H7 (cell line): ENCODE data around the gene KCNIP4. TPM values are rescaled to one million over a fixed set of nuclear protein-coding genes. Genes with fewer than 3 reads are reported as not detected.

Experiments used
- DNase-seq: peaks from one replicate; pipeline ENCODE4 v3.0.0; 2012
- H3K27me3 ChIP-seq: 2 replicates; pipeline ENCODE4 v1.6.0; 2011; ENCODE audit warnings: mild to moderate bottlenecking, low read length; ENCODE audit not compliant: control insufficient read depth, insufficient read depth
- H3K36me3 ChIP-seq: replicated peaks from 2 replicates; pipeline ENCODE4 v1.5.1; 2011; ENCODE audit warnings: low read length; ENCODE audit not compliant: control insufficient read depth, insufficient read depth
- H3K4me3 ChIP-seq: 2 replicates; pipeline ENCODE4 v1.5.1; 2011; ENCODE audit warnings: low read depth, mild to moderate bottlenecking, control low read depth, low read length, moderate library complexity; ENCODE audit not compliant: insufficient read depth
- total RNA-seq: library from RNA; depleted of rRNA; stranded (reverse); fragments of >200 nt; shearing (Covaris generic); gene quantifications from 2 replicates; pipeline ENCODE4 v1.2.3, GENCODE V29; 2014

Gene KCNIP4
- total RNA-seq, 1 experiment from 2014 or later: not detected

- Histone ChIP-seq H3K36me3 (no peaks in the 10 kb centered on the region), H3K27me3 (no peaks in the 10 kb centered on the region), H3K4me3 (no peak overlapping the region)
- DNase-seq: no peak
Observed at GRCh38 chr4:20883231-20883630, 1065.3 kb downstream of the KCNIP4 start.

DNA sequence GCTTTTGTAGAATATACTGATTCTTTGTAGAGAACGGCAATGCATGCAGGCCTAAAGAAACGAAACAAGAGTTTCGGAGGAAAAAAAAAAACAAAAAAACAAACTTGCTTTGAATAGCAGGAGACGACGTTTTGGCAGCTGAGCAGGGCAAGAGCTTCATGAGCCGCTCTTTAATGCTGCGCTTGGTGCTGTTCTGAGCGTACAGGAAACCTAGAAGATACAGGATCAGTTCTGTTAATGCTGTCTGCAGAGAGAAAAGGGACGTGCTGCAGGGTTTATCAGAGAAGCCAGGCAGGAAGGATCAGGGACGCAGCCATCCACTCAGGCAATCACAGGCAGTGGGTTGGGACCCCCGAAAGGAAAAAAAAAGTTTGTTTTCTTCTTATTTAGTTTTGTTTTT, 1066.1 kb downstream of the KCNIP4 start:
- H3K4me3 ChIP-seq: no peak overlapping the region
- no peaks in the 10 kb centered on the region for H3K27me3 ChIP-seq
- no peaks in the 10 kb centered on the region for H3K36me3 ChIP-seq
- no peak for DNase-seq

DNA sequence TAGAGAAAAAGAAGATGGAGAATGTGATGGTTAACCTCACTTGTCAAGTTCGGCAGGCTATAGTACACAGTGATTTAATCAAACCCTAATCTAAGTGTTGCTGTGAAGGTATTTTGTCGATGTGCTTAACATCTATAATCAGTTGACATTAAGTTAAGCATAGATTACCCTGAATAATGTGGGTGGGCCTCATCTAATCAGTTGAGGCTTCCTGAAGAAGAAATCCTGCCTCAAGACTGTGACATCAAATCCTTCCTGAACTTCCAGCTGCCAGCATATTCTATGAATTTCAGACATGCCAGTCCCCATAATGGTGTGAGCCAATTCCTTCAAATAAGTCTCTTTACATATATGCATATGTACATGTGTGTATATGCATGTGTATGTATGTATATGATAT, 1066.9 kb downstream of the KCNIP4 start:
- Histone ChIP-seq H3K27me3 (no peaks in the 10 kb centered on the region), H3K36me3 (no peaks in the 10 kb centered on the region), H3K4me3 (no peak overlapping the region)
- no peak for DNase-seq

DNA sequence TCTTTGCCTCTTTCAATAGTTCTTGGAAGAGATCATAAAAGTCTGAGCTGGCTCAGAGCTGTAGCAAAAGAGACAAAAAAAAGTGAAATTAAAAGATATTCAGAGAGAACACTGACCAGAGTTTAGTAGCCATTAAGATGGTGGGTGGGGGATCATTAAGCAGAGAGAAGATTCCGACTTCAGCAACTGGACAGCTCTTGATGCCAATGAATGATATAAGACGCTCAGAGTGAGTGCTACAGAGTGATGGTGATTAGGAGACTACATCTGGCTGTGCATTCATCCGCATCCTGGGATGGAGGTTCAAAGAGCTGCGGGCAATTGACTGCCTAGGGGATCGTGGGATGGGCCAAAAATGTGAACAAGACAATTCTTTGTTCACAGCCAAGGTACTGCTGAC, 1069.8 kb downstream of the KCNIP4 start:
- Histone ChIP-seq H3K27me3 (no peaks in the 10 kb centered on the region), H3K4me3 (no peak overlapping the region), H3K36me3 (no peaks in the 10 kb centered on the region)
- no peak for DNase-seq

DNA sequence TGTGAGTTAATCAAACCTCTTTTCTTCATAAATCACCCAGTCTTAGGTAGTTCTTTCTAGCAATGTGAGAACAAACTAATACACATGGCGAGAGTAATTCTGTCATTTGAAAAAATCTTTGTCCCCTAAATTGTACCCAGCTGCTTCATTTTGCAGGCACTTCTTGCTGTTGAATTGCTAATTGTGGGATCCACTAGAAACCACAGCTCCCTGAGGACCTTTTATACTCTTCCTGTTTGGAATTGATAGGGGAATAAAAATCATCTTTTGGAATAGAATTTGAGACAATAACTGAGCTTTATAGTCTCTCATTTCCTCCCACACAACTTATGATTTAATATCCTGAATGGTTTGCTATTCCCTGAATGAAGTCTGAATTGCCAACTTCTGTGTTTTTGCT, 1078.1 kb downstream of the KCNIP4 start:
- DNase-seq: no peak
- Histone ChIP-seq H3K4me3 (no peak overlapping the region), H3K36me3 (no peaks in the 10 kb centered on the region), H3K27me3 (no peaks in the 10 kb centered on the region)

DNA sequence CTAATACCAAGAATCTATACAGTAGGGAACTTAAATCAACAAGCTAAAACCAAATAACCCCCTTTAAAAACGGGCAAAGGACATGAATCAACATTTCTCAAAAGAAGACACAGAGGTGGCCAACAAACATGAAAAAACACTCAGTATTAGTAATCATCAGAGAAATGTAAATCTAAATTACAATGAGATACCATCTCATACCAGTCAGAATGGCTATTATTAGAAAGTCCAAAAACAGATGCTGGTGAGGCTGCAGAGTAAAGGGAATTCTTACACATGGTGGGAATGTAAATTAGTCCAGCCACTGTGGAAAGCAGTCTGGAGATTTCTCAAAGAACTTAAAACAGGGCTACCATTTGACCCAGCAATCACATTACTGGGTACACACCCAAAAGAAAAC, 1080.5 kb downstream of the KCNIP4 start:
- no peak for DNase-seq
- Histone ChIP-seq H3K27me3 (no peaks in the 10 kb centered on the region), H3K4me3 (no peak overlapping the region), H3K36me3 (no peaks in the 10 kb centered on the region)

DNA sequence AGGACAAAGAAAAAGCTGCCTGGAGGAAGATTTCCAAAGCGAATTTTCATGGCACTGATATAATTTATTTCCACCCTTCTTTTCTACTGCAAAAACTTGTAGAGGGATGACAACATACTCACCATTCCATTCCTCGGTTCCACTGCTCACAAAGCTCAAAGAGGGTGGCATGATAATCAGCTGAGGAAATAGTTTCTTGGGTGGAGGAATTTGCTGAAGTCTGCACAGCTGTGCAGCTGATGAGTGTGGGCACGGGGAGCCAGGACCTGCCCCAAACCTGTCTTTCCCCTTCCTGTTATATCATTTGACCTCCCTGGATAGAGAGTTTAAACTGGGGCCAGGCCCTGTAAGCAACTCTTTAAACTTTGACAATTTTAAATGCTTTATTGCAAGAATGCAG, 1087.7 kb downstream of the KCNIP4 start:
- H3K27me3 ChIP-seq: no peaks in the 10 kb centered on the region
- H3K36me3 ChIP-seq: no peaks in the 10 kb centered on the region
- no peak overlapping the region for H3K4me3 ChIP-seq
- no peak for DNase-seq

- no peaks in the 10 kb centered on the region for H3K36me3 ChIP-seq
- DNase-seq: no peak
- no peak overlapping the region for H3K4me3 ChIP-seq
Observed at GRCh38 chr4:20859097-20859781, 1089.3 kb downstream of the KCNIP4 start.

GRCh38 chr4:20857081-20857480, 1091.5 kb downstream of the KCNIP4 start:
- Histone ChIP-seq H3K27me3 (no peaks in the 10 kb centered on the region), H3K4me3 (no peak overlapping the region), H3K36me3 (no peaks in the 10 kb centered on the region)
- no peak for DNase-seq

More at GRCh38 chr4:20859097-20859781, 1089.3 kb downstream of the KCNIP4 start:
- no peaks in the 10 kb centered on the region for H3K27me3 ChIP-seq

GRCh38 chr4:20847124-20847747, 1101.3 kb downstream of the KCNIP4 start:
- Histone ChIP-seq H3K27me3 (no peaks in the 10 kb centered on the region), H3K4me3 (no peak overlapping the region), H3K36me3 (no peaks in the 10 kb centered on the region)
- no peak for DNase-seq

- Histone ChIP-seq H3K4me3 (no peak overlapping the region), H3K27me3 (no peaks in the 10 kb centered on the region), H3K36me3 (no peaks in the 10 kb centered on the region)
- no peak for DNase-seq
Observed at GRCh38 chr4:20844311-20844710, 1104.3 kb downstream of the KCNIP4 start.

DNA sequence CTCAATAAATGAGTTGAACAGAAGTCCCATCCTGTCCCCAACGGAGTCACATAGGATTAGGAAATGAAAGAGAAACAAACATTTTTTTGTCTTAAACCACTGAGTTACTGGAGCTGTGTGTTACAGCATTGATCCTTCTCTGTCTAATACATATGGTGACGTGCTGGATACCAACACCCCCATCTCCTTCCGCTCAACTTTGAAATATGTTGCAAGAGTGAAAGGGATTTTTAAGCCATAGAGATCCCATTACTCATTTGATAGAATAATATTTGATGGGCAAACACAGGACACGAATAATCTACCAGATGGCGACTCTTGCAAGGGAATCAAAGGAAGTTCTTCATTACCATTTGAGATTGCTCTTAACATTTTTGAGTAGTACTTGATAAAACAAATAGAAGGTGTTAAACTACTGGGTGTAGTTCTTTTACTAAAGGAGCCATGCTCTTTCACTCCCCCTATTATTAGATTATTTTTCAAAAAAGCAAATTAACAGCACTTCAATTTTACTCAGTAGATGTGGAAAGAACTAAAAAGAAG, 1107.9 kb downstream of the KCNIP4 start:
- Histone ChIP-seq H3K36me3 (no peaks in the 10 kb centered on the region), H3K27me3 (no peaks in the 10 kb centered on the region), H3K4me3 (no peak overlapping the region)
- DNase-seq: no peak

DNA sequence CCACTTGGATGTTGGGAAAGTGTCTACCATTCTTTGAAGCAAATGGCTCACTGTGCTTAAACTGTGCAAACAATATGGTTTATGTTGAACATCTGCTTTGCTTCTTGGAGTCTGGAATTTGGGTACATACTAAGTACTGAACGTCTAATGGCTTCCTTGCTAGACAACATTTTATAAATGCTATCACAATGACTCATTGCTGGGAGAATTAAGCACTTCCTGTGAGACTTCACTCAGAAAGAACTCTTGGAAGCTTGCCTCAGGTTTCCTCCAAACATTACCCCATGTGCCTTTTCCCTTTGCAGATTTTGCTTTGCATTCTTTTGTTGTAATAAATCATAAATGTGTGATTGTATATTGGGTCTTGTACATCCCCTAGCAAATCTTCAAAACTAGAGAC, 1108.6 kb downstream of the KCNIP4 start:
- no peaks in the 10 kb centered on the region for H3K36me3 ChIP-seq
- H3K4me3 ChIP-seq: no peak overlapping the region
- DNase-seq: no peak
- no peaks in the 10 kb centered on the region for H3K27me3 ChIP-seq

- Histone ChIP-seq H3K36me3 (no peaks in the 10 kb centered on the region), H3K27me3 (no peaks in the 10 kb centered on the region), H3K4me3 (no peak overlapping the region)
- no peak for DNase-seq
Observed at GRCh38 chr4:20838476-20838875, 1110.1 kb downstream of the KCNIP4 start.

GRCh38 chr4:20832826-20833225, 1115.7 kb downstream of the KCNIP4 start:
- Histone ChIP-seq H3K4me3 (no peak overlapping the region), H3K36me3 (no peaks in the 10 kb centered on the region), H3K27me3 (no peaks in the 10 kb centered on the region)
- DNase-seq: no peak
